ENCODE results near the gene NPW.

The NPW gene

DNA sequence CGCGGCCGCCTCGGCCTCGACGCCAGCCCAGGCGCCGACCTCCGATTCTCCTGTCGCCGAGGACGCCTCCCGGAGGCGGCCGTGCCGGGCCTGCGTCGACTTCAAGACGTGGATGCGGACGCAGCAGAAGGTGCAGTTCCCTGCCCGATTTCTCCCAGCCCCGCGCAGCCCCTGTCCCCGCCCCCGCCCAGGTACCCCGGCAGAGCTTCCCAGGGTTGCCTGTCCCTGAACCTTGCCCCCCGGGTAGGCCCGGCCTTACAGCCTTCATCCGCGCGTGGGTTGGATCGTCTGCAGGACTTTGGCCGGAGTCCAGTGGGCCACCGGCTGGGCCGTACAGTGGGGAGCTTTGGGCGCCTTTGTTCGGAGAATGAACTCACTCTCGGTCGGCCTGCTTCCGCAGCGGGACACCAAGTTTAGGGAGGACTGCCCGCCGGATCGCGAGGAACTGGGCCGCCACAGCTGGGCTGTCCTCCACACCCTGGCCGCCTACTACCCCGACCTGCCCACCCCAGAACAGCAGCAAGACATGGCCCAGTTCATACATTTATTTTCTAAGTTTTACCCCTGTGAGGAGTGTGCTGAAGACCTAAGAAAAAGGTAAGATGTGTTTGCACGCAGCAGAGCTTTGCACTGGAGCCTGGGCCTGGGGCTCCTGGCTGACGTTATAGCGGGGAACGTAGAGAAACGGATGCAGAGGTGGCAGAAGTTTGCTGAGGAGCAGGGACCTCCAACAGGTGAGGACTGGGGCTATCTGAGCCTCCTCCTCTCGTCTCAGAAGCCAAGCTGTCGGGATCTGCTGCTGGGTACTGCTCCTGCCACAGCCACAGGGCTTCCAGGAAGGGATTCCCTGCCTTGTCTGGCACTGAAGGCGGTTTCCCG lies 35.0 kb upstream of the NPW start:
- no peak for FAIRE-seq

DNA sequence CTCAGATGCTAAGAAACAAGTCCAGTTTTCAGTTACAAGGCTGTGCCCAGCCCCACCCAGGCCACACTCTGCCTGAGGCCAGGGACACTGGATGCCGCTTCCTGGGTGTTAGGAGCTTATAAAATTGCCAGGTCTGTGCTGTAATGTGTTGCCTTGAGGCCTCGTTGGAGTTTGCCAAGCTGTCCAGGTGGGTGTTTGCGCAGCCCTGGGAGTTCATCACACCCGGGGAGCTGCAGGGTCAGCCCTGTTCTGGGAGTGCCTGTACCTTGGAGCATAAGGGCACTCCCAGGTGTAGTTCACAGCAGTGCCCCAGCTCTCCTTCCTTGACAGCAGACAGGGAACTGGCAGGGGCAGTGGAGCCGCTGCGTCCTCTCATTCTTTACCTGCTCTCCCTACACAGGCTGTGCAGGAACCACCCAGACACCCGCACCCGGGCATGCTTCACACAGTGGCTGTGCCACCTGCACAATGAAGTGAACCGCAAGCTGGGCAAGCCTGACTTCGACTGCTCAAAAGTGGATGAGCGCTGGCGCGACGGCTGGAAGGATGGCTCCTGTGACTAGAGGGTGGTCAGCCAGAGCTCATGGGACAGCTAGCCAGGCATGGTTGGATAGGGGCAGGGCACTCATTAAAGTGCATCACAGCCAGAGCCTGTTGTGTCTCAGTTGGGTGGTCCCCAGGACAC lies 34.0 kb upstream of the NPW start:
- no peak for FAIRE-seq

DNA sequence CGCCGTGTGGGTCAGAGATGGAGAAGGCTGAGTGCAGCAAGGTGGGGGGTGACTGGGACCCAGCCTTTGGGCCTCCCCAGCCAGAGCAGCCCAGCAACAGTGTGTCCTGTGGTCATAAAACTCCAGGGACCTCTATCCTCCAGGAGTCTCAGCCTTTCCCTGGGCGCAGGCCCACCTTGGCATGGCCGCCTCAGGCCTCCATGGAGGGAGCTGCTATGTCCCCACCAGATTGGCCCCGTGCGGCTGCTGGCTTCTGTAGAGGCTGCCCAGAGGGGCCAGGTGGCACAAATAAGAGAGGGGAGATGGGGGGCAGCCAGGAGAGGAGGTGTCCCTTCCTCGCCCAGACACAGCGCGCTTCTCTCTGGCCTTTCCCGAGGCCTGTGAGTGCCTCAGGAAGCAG lies 32.4 kb upstream of the NPW start:
- FAIRE-seq: no peak

DNA sequence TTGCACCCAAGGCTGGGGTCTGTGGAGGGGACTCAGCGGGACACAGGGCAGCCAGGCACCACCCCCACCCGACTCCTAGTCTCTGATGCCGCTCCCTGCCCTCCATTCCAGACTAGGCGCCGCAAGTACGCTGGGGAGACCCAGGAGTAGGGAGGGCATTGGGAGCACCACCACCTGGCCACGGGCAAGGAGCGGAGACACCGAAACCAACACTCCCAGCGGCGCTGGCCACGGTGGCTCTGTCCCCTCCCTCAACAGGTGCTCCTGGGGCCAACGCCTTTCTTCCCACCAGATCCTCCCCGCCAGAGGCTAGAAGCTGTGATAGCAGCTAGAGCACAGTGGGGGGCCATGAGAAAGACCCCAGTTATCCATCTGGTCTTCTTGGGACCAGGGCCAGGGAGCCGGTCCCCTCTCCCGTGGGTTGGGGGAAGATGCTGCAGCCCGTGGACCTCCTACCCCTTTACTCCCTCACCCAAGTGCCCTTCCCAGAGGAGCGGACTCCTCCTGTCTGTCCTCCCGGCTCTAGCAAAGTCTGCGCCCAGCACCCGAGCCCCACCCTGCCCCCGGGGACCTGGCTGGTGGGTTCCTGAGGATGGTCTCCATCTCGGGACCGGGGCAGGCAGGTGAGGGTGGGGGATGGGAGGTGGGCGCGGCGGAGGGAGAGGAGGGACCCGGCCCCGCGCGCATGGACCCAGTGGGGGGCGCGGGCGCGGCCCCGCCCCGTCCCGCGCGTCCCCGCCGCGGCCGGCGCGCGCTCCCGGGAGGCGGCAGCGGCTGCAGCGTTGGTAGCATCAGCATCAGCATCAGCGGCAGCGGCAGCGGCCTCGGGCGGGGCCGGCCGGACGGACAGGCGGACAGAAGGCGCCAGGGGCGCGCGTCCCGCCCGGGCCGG lies 30.1 kb upstream of the NPW start, which contains the start of gene SYNGR3:
TSS of gene SYNGR3 (plus strand) at position 762 of the 892 bp plus-strand sequence. CDS start 133 bp downstream, outside the sequence.
- FAIRE-seq: no peak

DNA sequence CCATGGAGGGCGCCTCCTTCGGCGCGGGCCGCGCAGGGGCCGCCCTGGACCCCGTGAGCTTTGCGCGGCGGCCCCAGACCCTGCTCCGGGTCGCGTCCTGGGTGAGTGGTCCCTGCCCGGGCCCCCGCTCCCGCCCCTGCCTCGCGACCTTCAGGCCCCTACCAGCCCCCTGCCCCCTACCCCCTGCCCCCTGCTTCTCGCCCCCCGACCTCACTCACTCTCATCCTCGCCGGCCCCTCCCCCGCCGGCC lies 29.6 kb upstream of the NPW start:
- FAIRE-seq: no peak

DNA sequence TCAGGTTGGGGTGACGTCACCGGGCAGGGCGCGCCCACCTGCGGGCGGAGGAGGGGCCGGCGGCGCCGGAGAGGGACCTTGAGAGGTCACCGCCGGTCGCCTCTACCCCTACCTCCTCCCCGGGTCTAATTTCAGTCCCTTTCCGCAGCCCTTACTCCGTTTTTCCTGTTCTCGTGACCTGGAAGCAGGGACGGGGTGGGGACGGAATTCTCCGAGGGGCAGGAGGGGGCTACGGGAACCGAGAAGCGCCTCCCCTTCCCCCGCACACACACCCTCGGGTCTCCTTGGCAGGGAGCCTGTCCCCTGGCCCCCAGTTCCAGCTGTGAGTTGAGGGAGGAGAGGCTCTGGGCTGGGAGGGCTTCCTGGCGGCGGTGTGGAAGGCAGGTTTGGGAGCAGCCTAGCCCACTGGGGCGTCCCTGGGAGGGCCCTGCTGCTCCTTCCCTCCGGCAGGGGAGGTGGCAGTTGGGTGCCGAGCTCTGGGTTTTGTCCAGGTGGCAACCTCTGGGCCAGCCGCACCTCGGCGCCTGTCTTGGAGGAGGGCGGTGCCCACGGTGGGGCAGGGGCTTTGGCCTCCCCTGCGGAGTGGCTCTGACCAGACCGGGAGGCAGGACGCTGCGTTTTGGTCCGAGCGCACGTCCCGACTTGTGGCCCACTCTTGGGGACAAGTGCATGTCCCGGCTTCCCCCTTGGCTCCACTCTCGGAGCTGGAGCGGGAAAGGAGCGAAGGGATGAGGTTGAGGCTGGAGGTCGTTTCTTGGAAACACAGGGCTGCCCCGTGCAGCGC lies 29.0 kb upstream of the NPW start:
- no peak for FAIRE-seq

DNA sequence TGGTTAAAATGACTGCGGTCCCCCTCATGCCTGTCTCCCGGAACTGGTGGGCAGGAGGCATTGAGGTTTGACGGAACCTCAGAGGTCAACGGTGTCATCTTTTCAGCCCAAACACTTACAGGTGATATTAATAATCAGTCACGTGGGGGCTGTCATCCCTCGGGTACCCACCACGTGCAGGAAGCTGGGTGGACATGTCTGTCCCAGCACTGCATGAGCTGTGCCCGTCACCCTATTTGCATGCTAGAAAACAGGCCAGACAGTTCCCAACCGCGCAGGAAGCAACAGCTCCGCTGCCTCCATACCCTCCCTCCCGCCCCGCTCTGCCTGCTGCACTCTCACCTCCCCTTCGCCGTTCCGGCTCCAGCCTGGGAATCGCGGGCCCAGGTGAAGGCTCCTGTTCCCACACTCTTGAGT lies 28.4 kb upstream of the NPW start:
- FAIRE-seq: no peak

DNA sequence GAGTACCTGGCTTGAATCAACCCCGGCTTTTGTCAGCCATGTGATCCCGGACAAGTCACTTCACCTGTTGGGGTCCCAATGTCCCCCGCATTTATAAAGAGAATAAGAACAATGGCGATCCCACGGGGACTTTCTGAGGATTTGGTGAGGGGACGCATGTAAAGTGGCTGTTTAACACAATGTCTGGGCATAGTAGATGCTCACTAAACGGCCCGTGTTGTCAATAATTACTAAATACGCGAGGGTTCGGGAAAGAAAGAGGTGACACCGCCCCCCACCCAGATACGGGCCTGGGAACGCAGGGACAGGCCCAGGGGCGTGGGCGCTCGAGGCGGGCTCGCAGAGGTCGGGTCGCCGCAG lies 28.0 kb upstream of the NPW start:
- no peak for FAIRE-seq

DNA sequence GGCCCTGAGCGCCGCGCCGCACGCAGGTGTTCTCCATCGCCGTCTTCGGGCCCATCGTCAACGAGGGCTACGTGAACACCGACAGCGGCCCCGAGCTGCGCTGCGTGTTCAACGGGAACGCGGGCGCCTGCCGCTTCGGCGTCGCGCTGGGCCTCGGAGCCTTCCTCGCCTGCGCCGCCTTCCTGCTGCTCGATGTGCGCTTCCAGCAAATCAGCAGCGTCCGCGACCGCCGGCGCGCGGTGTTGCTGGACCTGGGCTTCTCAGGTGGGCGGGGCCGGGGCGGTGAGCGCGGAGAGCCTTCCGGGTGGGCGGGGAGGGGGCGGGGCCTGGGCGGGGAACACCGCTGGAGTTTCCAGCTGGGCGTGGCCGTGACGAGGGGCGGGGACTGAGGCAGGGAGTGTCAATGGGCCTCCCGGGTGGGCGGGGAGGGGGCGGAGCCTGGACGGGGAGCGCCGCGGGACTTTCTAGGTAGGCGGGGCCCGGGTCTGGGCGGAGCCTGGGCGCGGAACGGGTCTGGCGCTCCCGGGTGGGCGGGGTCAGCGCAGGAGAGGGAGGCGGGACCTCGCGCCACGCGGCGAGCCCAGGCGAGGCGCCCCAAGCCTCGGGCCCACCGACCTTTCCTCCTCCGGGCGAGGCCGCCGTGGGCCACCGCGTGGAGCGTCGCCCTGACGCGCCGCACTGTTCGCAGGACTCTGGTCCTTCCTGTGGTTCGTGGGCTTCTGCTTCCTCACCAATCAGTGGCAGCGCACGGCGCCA lies 27.5 kb upstream of the NPW start:
- FAIRE-seq: no peak

DNA sequence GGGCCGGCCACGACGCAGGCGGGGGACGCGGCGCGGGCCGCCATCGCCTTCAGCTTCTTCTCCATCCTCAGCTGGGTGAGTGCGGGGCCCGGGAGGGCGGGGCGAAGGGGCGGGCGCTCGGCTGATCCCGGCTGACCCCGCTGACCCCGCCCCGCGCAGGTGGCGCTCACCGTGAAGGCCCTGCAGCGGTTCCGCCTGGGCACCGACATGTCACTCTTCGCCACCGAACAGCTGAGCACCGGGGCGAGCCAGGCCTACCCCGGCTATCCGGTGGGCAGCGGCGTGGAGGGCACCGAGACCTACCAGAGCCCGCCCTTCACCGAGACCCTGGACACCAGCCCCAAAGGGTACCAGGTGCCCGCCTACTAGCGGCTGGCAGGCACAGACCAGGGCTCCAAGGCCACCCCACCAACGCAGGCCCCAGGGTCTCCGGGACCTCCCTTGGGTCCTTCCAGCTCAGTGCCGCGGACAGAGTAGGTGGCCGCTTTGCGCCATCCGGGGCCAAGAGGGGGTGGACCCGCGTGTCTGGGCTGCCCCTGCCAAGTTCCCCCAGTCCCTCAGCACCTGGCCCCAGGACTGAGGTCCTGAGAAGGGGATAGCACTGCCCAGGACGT lies 26.8 kb upstream of the NPW start:
- FAIRE-seq: no peak

DNA sequence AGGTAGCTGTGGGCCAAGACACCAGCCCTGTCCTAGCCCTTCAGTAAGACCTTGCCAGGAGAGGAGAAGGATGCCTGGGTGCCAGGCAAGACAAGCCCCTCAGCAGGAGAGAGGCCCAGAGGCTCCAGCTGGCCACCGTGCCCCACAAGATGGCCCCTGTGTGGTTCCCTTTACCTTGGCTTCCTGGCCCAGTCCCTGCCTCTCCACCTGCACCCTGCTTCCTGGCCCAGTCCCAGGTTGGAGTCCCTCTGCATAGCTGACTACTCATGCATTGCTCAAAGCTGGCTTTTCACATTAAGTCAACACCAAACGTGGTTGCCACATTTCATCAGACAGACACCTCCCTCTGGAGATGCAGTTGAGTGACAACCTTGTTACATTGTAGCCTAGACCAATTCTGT lies 25.9 kb upstream of the NPW start:
- FAIRE-seq: no peak

DNA sequence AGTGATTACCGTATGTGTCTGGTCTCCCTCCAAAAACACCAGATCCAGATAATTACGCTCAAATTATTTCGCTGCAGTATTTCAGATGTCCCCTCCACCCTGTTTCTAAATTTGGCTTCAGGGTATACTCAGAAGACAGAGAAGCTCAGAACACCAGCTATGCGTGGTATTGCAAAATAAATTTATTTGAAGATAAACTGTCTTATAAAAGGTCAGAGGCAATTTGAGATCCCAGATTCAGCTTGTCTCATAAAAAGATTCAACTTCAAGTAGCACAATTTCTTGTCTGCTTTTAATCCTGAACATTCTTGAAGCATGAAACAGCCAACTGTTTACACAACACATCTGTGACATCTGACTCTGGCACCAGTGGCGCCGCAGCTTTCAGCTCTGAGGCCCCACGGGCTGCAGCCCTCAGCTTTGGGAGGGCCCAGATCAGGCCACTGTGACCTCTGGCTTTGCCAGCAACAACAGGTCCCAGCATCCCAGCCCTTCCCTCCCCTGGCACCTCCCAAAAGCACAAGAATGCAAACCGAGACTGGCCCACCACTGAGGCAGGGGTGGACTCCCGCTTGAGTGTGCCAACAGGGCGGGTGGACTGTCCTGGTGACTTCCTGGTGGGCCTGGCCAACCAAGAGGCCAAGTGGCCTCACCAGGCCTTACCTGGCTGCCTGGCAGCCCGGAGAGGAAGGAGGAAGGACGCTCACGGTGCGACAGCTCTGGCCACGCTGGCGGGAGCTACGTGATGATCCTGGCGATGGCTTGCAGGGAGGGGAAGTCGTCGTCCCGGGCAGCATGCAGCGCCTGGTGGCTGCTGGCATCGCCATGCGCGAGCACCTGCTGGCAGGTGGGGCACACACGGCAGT lies 21.9 kb upstream of the NPW start:
- FAIRE-seq: no peak

DNA sequence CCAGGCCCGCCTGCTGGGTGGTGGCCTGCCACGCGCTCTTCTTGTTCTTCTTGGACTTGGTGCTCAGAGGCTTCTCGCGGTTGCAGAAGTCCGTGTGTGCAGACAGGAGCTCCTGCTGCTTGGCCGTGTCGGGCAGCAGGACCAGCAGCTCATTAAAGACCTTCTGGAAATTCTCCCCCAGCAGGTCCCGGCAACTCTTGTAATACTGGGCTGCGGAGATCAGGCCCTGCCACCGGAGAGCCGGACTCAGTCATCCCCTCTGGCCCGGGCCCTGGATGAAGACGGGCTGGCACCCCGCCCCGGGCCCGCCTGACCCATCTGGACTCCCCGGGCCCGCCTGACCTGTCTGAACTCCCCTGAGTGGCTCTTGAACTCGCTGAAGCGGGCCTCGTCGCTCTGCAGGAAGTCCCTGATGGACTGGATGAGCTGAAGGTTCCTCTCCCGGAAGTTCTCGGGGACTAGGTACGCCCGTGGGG lies 21.2 kb upstream of the NPW start:
- FAIRE-seq: no peak

DNA sequence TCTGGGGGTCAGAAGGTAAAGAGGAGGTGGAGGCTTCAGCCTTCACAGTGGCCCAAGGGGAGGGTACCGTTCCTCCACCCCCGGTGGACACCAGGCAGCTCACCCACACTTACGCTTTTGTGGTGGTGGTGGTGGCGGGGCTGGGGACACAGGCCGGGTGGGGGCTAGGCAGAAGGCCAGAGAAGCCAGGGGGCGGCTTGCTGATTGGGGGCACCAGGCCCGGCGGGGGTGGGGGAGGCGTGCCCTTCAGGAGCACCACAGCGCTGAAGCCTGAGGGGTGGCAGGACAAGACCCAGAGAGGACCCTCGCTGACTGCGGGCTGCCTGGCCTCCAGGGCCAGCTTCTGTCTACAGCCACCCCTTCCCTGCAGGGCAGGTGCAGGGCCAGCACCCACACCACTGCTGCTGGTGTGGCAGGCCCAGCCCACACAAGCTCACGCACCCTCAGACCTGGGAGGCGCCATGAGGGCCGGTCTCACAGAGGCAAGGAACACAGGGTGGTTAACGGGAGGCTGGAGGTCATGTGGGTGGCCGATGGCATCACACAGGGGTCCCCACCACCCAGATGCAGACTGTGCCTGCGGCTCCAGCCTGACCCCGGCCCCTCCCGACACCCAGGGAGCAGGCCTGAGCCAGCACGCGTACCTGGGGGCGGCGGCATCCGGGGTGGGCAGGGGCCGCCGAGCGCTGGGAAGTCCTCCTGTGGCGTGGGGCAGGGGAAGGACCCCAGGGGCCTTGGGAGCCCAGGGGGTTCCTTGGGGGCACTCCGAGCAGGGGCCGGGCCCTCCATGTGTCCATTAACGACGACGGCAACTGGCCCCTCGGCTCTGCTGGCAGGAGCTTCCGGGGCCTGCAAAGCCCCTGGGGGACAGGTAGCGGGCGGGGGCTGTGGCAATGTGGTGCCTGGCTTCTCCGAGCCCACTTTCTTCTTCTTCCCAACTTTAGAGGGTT lies 20.5 kb upstream of the NPW start:
- FAIRE-seq: no peak

DNA sequence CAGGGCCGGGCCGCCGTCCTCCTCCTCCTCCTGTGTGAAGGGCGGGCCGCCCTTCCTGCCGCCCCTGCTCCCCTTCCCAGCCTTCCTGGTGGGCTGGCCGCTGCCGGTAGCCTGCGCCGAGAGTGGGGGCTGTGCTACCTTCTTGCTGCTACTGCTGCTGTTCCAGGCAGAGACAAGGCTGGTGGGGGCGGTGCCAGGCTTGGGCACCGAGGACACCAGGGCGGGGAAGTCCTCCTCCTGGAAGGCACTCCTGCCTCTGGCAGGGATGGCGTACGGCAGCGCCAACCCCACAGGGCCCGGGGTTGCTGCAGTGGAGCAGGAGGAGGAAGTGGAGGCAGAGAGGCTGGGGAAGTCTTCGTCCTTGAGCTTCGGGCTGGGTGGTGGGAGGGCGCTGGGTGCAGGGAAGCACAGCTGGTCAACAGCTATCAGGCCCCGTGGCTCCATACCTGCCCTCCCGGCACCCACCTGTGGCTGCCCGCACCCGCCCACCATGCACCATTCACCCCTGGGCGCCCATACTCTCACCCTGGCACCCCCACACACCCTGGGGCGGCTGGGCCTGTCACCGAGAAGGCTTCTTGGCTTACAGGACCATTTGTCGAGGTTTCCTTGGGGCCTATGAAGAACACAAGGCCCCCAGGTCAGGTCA lies 19.6 kb upstream of the NPW start:
- no peak for FAIRE-seq

DNA sequence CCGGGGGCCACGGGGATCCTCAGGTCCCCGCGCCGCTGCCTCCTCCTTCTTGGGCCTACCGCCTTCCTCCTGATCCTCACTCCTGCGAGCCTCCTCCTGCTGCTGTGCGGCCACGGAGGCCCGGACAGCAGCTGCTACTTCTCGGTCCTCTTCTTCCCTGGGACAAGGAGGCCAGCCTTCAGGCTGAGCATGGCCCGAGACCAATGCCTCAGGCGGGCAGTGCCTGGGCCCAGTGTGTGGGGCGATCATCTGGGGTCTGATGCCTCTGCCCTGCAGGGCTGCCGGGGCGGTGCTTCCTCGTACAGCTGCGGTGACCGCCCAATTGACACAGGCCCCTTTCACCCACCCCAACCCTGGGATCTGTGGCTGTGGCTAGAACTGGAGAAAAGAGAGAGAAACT lies 18.6 kb upstream of the NPW start:
- FAIRE-seq: no peak

DNA sequence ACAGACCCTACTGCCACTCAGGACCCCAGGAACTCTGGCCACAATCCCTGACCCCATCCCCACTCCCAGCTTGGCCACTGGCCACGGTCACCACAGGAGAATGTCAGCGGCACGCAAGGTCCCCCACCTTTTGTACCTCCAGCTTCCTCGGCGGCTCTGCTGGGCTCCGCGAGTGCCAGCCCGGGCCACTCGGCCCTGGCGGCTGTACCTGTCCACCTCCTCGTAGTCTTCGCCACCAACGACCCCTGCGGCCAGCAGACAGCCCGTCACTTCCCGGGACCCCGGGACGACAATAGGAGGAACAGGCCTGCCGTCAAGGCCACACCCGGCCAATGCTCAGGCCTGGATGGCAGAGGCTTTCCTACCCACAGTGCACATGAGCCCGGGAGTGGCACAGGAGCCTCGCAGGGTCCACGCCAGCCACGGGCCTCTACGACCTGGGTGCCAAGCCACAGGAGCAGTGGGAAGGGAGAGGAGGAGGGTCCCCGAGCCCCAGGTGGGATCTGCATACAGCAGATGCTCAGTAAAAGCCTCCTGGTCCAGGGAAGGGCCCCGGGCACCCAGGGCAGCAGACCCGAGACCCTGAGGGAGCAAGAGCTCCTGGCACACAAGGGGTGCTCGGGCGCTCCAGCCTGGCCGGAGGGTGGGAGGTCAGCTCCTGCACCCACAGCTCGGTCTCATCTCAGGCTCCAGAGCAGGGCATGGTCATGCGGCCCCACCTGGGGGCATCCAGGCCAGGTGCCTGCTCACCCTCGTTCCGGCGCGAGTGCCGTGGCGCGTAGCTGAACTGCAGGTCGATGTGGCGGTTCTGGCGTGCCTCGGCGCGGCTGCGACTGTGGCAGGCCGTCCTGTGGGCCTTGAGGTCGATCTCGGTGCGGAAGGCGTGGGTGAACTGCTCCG lies 17.9 kb upstream of the NPW start:
- no peak for FAIRE-seq

All from colon (tissue), 2 donors.